Peyer's patch (tissue), 4 donors: ENCODE measurements around the gene ALDH7A1.
A peak's percentile ranks its signal among the peaks of the same experiment; 100 is the strongest.

Source experiments
- POLR2A ChIP-seq, 2 donors: fragments of 450-650 bp; IDR thresholded peaks; one replicate each; pipeline ENCODE4 v1.5.1; 2017; ENCODE audit warnings: antibody characterized with exemption in 2 of 2, mild to moderate bottlenecking in 2 of 2, moderate library complexity in 2 of 2
- TF ChIP-seq, protein P1 (sequence below), 6 experiments: fragments of 450-650 bp in 4 of 6; fragments of 200-600 bp in 2 of 6; sonication (generic) in 1 of 6; IDR thresholded peaks; one replicate each; pipeline ENCODE4 v1.5.1; 2017 to 2019; ENCODE audit warnings: antibody characterized with exemption in 6 of 6, mild to moderate bottlenecking in 3 of 6, moderate library complexity in 1 of 6

GRCh38 chr5:126594748-126595485 lies at the start of gene ALDH7A1:
- TF ChIP-seq, protein P1, sequence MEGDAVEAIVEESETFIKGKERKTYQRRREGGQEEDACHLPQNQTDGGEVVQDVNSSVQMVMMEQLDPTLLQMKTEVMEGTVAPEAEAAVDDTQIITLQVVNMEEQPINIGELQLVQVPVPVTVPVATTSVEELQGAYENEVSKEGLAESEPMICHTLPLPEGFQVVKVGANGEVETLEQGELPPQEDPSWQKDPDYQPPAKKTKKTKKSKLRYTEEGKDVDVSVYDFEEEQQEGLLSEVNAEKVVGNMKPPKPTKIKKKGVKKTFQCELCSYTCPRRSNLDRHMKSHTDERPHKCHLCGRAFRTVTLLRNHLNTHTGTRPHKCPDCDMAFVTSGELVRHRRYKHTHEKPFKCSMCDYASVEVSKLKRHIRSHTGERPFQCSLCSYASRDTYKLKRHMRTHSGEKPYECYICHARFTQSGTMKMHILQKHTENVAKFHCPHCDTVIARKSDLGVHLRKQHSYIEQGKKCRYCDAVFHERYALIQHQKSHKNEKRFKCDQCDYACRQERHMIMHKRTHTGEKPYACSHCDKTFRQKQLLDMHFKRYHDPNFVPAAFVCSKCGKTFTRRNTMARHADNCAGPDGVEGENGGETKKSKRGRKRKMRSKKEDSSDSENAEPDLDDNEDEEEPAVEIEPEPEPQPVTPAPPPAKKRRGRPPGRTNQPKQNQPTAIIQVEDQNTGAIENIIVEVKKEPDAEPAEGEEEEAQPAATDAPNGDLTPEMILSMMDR (IDR thresholded peaks at IDR 0.05) = peak in 3 of 6 experiments; percentile 34 to 53 (median 42)
- TF ChIP-seq POLR2A (IDR thresholded peaks at IDR 0.05) = peak in 1 of 2 donors; percentile 41
